Effector memory CD8-positive, alpha-beta T cell (primary cell): ENCODE results near the gene CD300E.
"Not testable (repeated sequence)": the region's sequence is repeated elsewhere in the genome, so short reads cannot be mapped to it uniquely, and the experiment has no call there.

Source experiments
- ATAC-seq: fragments of 150-1000 bp; cut with Tn5 transposase; replicated peaks from 2 replicates; pipeline ENCODE4 v1.10.0; 2021; ENCODE audit warnings: mild to moderate bottlenecking, moderate library complexity
- DNase-seq, 3 experiments: peaks; one replicate each; pipeline ENCODE4 v3.0.0; 2021
- H3K27ac Mint-ChIP-seq, 2 donors: one replicate each; pipeline ENCODE4 v1.8.0; 2022; ENCODE audit warnings: mild to moderate bottlenecking in 2 of 2, mixed read lengths in 2 of 2, moderate library complexity in 2 of 2
- H3K27me3 Mint-ChIP-seq, 2 donors: one replicate each; pipeline ENCODE4 v1.8.0; 2022; ENCODE audit warnings: mixed read lengths in 2 of 2
- H3K36me3 Mint-ChIP-seq: one replicate; pipeline ENCODE4 v1.8.0; 2022; ENCODE audit warnings: mild to moderate bottlenecking, moderate library complexity, mixed read lengths; ENCODE audit not compliant: insufficient read depth
- H3K4me1 Mint-ChIP-seq, 2 donors: one replicate each; pipeline ENCODE4 v1.8.0; 2022; ENCODE audit warnings: low read depth in 2 of 2, mixed read lengths in 2 of 2
- H3K4me3 Mint-ChIP-seq, 2 donors: one replicate each; pipeline ENCODE4 v1.8.0; 2022; ENCODE audit warnings: mild to moderate bottlenecking in 2 of 2, mixed read lengths in 2 of 2, moderate library complexity in 2 of 2
- H3K9me3 Mint-ChIP-seq, 2 donors: one replicate each; pipeline ENCODE4 v1.8.0; 2022; ENCODE audit warnings: mixed read lengths in 2 of 2

CD300E gene

DNA sequence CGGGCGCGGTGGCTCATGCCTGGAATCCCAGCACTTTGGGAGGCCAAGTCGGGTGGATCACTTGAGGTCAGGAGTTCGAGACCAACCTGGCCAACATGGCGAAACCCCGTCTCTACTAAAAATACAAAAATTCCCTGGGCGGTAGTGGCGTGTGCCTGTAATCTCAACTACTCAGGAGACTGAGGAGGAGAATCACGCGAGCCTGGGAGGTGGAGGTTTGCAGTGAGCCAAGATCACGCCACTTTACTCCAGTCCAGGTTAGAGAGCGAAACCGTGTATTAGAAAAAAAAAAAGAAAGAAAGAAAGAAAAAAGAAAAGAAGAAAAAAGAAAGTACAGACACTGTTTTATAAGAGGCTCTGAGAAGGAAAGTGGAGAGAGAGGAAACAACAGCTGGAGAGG, 6.7 kb upstream of the CD300E start:
- not testable (repeated sequence) for H3K4me3 Mint-ChIP-seq, H3K4me1 Mint-ChIP-seq, DNase-seq, H3K36me3 Mint-ChIP-seq, ATAC-seq, H3K9me3 Mint-ChIP-seq, H3K27ac Mint-ChIP-seq
- H3K27me3 Mint-ChIP-seq: peaks cover 60 to 77% of the 10 kb centered on the region in 2 donors

GRCh38 chr17:74625661-74626060, 2.1 kb upstream of the CD300E start:
- no peaks in the 10 kb centered on the region for H3K4me1 Mint-ChIP-seq

GRCh38 chr17:74624131-74624530, 593 bp upstream of the CD300E start:
- Mint-ChIP-seq H3K4me3 (no peak overlapping the region), H3K27me3 (peaks cover 73 to 78% of the 10 kb centered on the region in 2 donors), H3K36me3 (peaks cover 3% of the 10 kb centered on the region), H3K27ac (no peak overlapping the region), H3K9me3 (no peaks in the 10 kb centered on the region), H3K4me1 (no peaks in the 10 kb centered on the region)
- no peak for ATAC-seq
- DNase-seq: no peak

More at GRCh38 chr17:74625661-74626060, 2.1 kb upstream of the CD300E start:
- DNase-seq (no peak), ATAC-seq (no peak)
- Mint-ChIP-seq H3K9me3 (no peaks in the 10 kb centered on the region), H3K27ac (no peak overlapping the region), H3K4me3 (no peak overlapping the region), H3K27me3 (peaks cover 81 to 82% of the 10 kb centered on the region in 2 donors), H3K36me3 (peaks cover 3% of the 10 kb centered on the region)

GRCh38 chr17:74619077-74619673, 4.4 kb downstream of the CD300E start:
- H3K27ac Mint-ChIP-seq: peak overlapping the region in 1 of 2 donors; percentile 29
- H3K4me3 Mint-ChIP-seq: no peak overlapping the region
- no peaks in the 10 kb centered on the region for H3K4me1 Mint-ChIP-seq
- DNase-seq (no peak), ATAC-seq (no peak)
- H3K27me3 Mint-ChIP-seq: peaks cover 77 to 83% of the 10 kb centered on the region in 2 donors
- peaks cover 10% of the 10 kb centered on the region for H3K36me3 Mint-ChIP-seq
- H3K9me3 Mint-ChIP-seq: no peaks in the 10 kb centered on the region

DNA sequence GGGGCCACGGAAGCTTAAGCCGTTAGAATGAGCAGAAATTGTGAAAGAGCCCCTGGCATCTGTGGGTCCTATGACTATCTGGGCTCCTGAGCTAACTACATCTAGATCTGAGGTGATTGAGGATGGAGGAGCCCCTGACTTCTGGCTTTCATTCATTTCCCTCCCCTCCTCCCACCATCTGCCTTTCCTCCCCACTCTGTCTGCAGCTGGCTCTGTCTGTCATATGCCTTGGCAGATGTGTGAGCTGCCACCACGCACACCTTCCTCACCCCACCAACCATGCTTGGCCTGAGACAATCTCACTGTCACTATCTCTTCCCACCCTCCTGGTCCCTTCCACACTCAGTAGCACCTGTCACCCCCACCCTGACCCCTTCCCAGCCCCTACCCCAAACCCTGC, 5.1 kb downstream of the CD300E start:
- H3K4me3 Mint-ChIP-seq: no peak overlapping the region
- H3K9me3 Mint-ChIP-seq: no peaks in the 10 kb centered on the region
- peaks cover 10% of the 10 kb centered on the region for H3K36me3 Mint-ChIP-seq
- peaks cover 70 to 76% of the 10 kb centered on the region in 2 donors for H3K27me3 Mint-ChIP-seq
- peak overlapping the region in 1 of 2 donors; percentile 29 for H3K27ac Mint-ChIP-seq
- DNase-seq (no peak), ATAC-seq (no peak)
- H3K4me1 Mint-ChIP-seq: no peaks in the 10 kb centered on the region

DNA sequence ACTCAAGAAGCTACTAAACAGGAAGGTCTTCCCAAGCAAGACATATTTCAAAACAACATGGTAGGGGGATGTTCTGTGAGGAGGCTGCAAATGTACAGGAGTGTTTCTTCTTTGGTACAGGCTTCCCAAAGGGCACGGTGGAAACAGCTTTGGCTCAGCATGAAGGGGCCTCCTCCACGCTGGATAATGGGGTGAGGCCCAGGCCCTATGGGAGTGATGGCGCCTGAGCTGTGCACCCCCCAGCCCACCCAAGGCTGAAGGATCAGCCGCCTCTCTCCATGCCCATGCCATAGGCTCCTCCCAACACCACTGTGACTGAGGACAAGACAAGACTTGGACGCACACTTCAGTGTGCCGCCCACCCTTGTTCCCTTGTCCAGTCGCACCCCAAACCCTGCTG, 6.8 kb downstream of the CD300E start:
- DNase-seq (no peak), ATAC-seq (no peak)
- H3K27me3 Mint-ChIP-seq: peaks cover 53 to 62% of the 10 kb centered on the region in 2 donors
- no peak overlapping the region for H3K4me3 Mint-ChIP-seq
- no peak overlapping the region for H3K27ac Mint-ChIP-seq
- H3K36me3 Mint-ChIP-seq: peaks cover 7% of the 10 kb centered on the region
- no peaks in the 10 kb centered on the region for H3K9me3 Mint-ChIP-seq
- peaks cover 0 to 7% of the 10 kb centered on the region in 2 donors for H3K4me1 Mint-ChIP-seq

DNA sequence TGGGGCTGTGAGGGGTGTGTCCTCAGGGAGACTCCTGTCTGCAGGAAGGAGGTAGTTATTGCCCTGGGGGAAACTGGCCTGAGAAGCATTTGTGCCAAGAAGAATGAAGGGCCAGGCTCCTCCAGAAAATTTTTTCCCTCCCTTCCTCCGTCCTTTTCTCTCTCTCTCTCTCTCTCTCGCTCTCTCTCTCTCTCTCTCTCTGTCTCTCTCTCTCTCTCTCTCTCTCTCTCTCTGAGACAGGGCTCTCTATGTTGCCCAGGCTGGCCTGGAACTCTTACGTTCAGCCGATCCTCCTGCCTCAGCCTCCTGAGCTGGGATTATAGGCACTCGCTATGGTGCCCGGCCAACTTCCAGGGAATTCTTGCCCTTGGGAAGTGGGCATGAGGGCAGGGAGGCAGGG, 11.5 kb downstream of the CD300E start:
- ATAC-seq (no peak), DNase-seq (no peak)
- H3K4me1 Mint-ChIP-seq: peaks cover 0 to 7% of the 10 kb centered on the region in 2 donors
- H3K27ac Mint-ChIP-seq: no peak overlapping the region
- peaks cover 30 to 40% of the 10 kb centered on the region in 2 donors for H3K27me3 Mint-ChIP-seq
- no peak overlapping the region for H3K4me3 Mint-ChIP-seq
- peaks cover 4% of the 10 kb centered on the region for H3K36me3 Mint-ChIP-seq
- no peaks in the 10 kb centered on the region for H3K9me3 Mint-ChIP-seq

- no peak for DNase-seq
- no peak overlapping the region for H3K27ac Mint-ChIP-seq
- H3K9me3 Mint-ChIP-seq: no peaks in the 10 kb centered on the region
- peaks cover 24 to 37% of the 10 kb centered on the region in 2 donors for H3K27me3 Mint-ChIP-seq
- H3K4me1 Mint-ChIP-seq: peaks cover 0 to 7% of the 10 kb centered on the region in 2 donors
- H3K36me3 Mint-ChIP-seq: no peaks in the 10 kb centered on the region
- no peak overlapping the region for H3K4me3 Mint-ChIP-seq
- ATAC-seq: no peak
Measured at GRCh38 chr17:74610108-74610507, 13.4 kb downstream of the CD300E start.

- peaks cover 0 to 7% of the 10 kb centered on the region in 2 donors for H3K4me1 Mint-ChIP-seq
- H3K36me3 Mint-ChIP-seq: no peaks in the 10 kb centered on the region
- ATAC-seq: no peak
- no peak overlapping the region for H3K27ac Mint-ChIP-seq
- H3K4me3 Mint-ChIP-seq: no peak overlapping the region
- no peaks in the 10 kb centered on the region for H3K9me3 Mint-ChIP-seq
- DNase-seq: no peak
- peaks cover 24 to 43% of the 10 kb centered on the region in 2 donors for H3K27me3 Mint-ChIP-seq
Measured at GRCh38 chr17:74608511-74608910, 15.0 kb downstream of the CD300E start.

- Mint-ChIP-seq H3K4me1 (no peaks in the 10 kb centered on the region), H3K9me3 (no peaks in the 10 kb centered on the region), H3K27me3 (peaks cover 37 to 56% of the 10 kb centered on the region in 2 donors), H3K4me3 (no peak overlapping the region), H3K27ac (no peak overlapping the region), H3K36me3 (no peaks in the 10 kb centered on the region)
- ATAC-seq (no peak), DNase-seq (no peak)
Measured at GRCh38 chr17:74607221-74607620, 16.3 kb downstream of the CD300E start.

DNA sequence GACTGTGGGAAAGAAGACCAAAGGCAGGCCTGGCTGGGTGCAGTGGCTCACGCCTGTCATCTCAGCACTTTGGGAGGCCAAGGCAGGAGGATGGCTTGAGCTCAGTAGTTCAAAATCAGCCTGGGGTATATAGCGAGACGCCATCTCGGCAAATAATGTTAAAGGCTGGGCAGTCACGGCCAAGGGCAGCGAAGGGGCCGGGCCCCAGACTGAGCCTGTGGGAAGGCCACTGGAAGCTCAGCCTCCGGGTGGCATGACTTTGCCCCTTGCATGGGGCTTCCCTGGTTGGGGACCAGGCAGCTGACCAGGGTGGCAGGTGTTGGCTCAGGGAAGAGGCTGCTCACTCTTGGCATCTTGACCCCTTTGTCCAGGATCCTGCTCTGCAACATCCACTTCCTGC, 17.5 kb downstream of the CD300E start:
- Mint-ChIP-seq H3K27me3 (peaks cover 47 to 67% of the 10 kb centered on the region in 2 donors), H3K4me3 (no peak overlapping the region), H3K36me3 (no peaks in the 10 kb centered on the region), H3K27ac (no peak overlapping the region), H3K9me3 (no peaks in the 10 kb centered on the region), H3K4me1 (no peaks in the 10 kb centered on the region)
- no peak for ATAC-seq
- no peak for DNase-seq

- H3K4me3 Mint-ChIP-seq: no peak overlapping the region
- peaks cover 54 to 74% of the 10 kb centered on the region in 2 donors for H3K27me3 Mint-ChIP-seq
- H3K36me3 Mint-ChIP-seq: no peaks in the 10 kb centered on the region
- no peaks in the 10 kb centered on the region for H3K4me1 Mint-ChIP-seq
- no peaks in the 10 kb centered on the region for H3K9me3 Mint-ChIP-seq
- peak overlapping the region in 1 of 2 donors; percentile 11 for H3K27ac Mint-ChIP-seq
- DNase-seq (no peak), ATAC-seq (no peak)
Measured at GRCh38 chr17:74605361-74605760, 18.2 kb downstream of the CD300E start.

DNA sequence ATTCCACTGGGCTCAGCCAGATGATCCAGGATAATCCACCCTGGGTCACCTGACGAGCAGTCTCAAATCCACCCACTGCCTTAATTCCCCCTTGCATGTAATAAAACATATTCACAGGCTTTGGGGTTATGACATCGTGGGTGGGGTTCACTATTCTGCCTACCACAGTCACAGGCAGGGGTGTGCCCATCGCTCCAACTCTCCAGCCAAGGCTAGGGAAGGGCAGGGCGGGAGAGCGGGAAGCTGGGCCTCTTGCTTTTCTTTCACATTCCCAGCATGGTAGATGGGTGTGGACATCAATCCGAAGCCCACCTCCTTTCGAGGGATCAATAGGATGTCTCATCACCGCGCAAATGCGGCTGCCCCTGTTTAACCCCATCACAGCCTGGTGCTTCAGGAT, 18.8 kb downstream of the CD300E start:
- H3K4me1 Mint-ChIP-seq: no peaks in the 10 kb centered on the region
- no peak overlapping the region for H3K27ac Mint-ChIP-seq
- ATAC-seq (no peak), DNase-seq (no peak)
- no peak overlapping the region for H3K4me3 Mint-ChIP-seq
- no peaks in the 10 kb centered on the region for H3K9me3 Mint-ChIP-seq
- no peaks in the 10 kb centered on the region for H3K36me3 Mint-ChIP-seq
- peaks cover 60 to 78% of the 10 kb centered on the region in 2 donors for H3K27me3 Mint-ChIP-seq

- Mint-ChIP-seq H3K36me3 (no peaks in the 10 kb centered on the region), H3K27me3 (peaks cover 66 to 83% of the 10 kb centered on the region in 2 donors), H3K27ac (no peak overlapping the region), H3K9me3 (no peaks in the 10 kb centered on the region), H3K4me1 (no peaks in the 10 kb centered on the region), H3K4me3 (no peak overlapping the region)
- DNase-seq (no peak), ATAC-seq (no peak)
Measured at GRCh38 chr17:74604200-74604599, 19.3 kb downstream of the CD300E start.
